ENCODE results near the gene MYO7B. TPM values are rescaled to one million over a fixed set of nuclear protein-coding genes. Genes with fewer than 3 reads are reported as not detected.
"Not testable (repeated sequence)": the region's sequence is repeated elsewhere in the genome, so short reads cannot be mapped to it uniquely, and the experiment has no call there.

MYO7B gene
- total RNA-seq, 4 donors from 2014 or later: 0.30 to 0.78 TPM; not detected in 2

GRCh38 chr2:127527001-127527804 lies 8.3 kb upstream of the MYO7B start:
- no peaks in the 10 kb centered on the region for H3K27me3 ChIP-seq
- 25% methylated on average over 13 of the region's 13 CpGs for WGBS, 2 donors
- no peak for TF ChIP-seq POLR2A (IDR thresholded peaks at IDR 0.05)
- no peak for TF ChIP-seq CTCF (IDR thresholded peaks at IDR 0.05)
- TF ChIP-seq EP300 (IDR thresholded peaks at IDR 0.05): no peak
- peak overlapping the region; percentile 81 to 96 (median 94) for H3K27ac ChIP-seq
- peaks cover 0 to 29% (median 17%) of the 10 kb centered on the region in 4 donors for H3K4me1 ChIP-seq
- peaks cover 0 to 10% (median 4%) of the 10 kb centered on the region in 3 donors for H3K36me3 ChIP-seq
- peaks cover 0 to 5% (median 0%) of the 10 kb centered on the region in 4 donors for H3K9me3 ChIP-seq
- H3K4me3 ChIP-seq: peak overlapping the region; percentile 93 to 97 (median 94)
- DNase-seq (ENCODE audit: low spot score in 2 of 2): no peak

GRCh38 chr2:127528487-127528886 lies 7.0 kb upstream of the MYO7B start:
- DNase-seq (ENCODE audit: low spot score in 2 of 2): no peak
- Histone ChIP-seq H3K36me3 (no peaks in the 10 kb centered on the region), H3K4me3 (no peak overlapping the region), H3K27me3 (no peaks in the 10 kb centered on the region), H3K4me1 (peaks cover 0 to 28% (median 16%) of the 10 kb centered on the region in 4 donors), H3K9me3 (peaks cover 0 to 5% (median 0%) of the 10 kb centered on the region in 4 donors), H3K27ac (no peak overlapping the region)
- no peak for TF ChIP-seq EP300 (IDR thresholded peaks at IDR 0.05)
- 61 to 70% methylated on average over 3 to 4 of the region's 4 CpGs for WGBS, 2 donors

GRCh38 chr2:127529416-127529815 lies 6.1 kb upstream of the MYO7B start:
- WGBS, 2 donors: 79 to 91% methylated on average over 2 of the region's 2 CpGs
- H3K4me1 ChIP-seq: peaks cover 0 to 18% (median 10%) of the 10 kb centered on the region in 4 donors
- not testable (repeated sequence) for DNase-seq (ENCODE audit: low spot score in 2 of 2); H3K9me3 ChIP-seq; H3K4me3 ChIP-seq; H3K36me3 ChIP-seq; H3K27ac ChIP-seq; H3K27me3 ChIP-seq

GRCh38 chr2:127530245-127531140 lies 5.0 kb upstream of the MYO7B start:
- TF ChIP-seq POLR2A (IDR thresholded peaks at IDR 0.05) (no peak), EP300 (IDR thresholded peaks at IDR 0.05) (no peak), CTCF (IDR thresholded peaks at IDR 0.05) (no peak)

GRCh38 chr2:127531221-127531648 lies 4.2 kb upstream of the MYO7B start:
- Histone ChIP-seq H3K4me1 (peaks cover 0 to 7% (median 3%) of the 10 kb centered on the region in 4 donors), H3K4me3 (no peak overlapping the region), H3K36me3 (no peaks in the 10 kb centered on the region), H3K27ac (no peak overlapping the region), H3K9me3 (peaks cover 0 to 5% (median 0%) of the 10 kb centered on the region in 4 donors), H3K27me3 (no peaks in the 10 kb centered on the region)
- no peak for DNase-seq (ENCODE audit: low spot score in 2 of 2)
- WGBS, 2 donors: 63 to 79% methylated on average over 4 of the region's 4 CpGs
- TF ChIP-seq EP300 (IDR thresholded peaks at IDR 0.05) (no peak), CTCF (IDR thresholded peaks at IDR 0.05) (no peak), POLR2A (IDR thresholded peaks at IDR 0.05) (no peak)

More at GRCh38 chr2:127530245-127531140, 5.0 kb upstream of the MYO7B start:
- H3K9me3 ChIP-seq: peaks cover 0 to 5% (median 0%) of the 10 kb centered on the region in 4 donors
- WGBS, 2 donors: 85% methylated on average over 3 of the region's 3 CpGs
- DNase-seq (ENCODE audit: low spot score in 2 of 2): no peak
- peaks cover 0 to 8% (median 3%) of the 10 kb centered on the region in 4 donors for H3K4me1 ChIP-seq
- no peaks in the 10 kb centered on the region for H3K36me3 ChIP-seq
- H3K27me3 ChIP-seq: no peaks in the 10 kb centered on the region
- no peak overlapping the region for H3K4me3 ChIP-seq
- no peak overlapping the region for H3K27ac ChIP-seq

All from tibial nerve (tissue), 4 donors.